ENCODE measurements around the gene AGMAT.

Gene AGMAT, protein sequence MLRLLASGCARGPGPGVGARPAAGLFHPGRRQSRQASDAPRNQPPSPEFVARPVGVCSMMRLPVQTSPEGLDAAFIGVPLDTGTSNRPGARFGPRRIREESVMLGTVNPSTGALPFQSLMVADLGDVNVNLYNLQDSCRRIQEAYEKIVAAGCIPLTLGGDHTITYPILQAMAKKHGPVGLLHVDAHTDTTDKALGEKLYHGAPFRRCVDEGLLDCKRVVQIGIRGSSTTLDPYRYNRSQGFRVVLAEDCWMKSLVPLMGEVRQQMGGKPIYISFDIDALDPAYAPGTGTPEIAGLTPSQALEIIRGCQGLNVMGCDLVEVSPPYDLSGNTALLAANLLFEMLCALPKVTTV

GRCh38 chr1:15584489-15585363 lies at the start of gene AGMAT:
AGMAT (minus strand) TSS chr1:15585051; CDS start chr1:15584967, 84 bp downstream.
- no peak for DNase-seq
- in situ Hi-C loops (cut with MboI; ENCODE audit: low pct_unique_long_range_greater_than_20kb, low sequenced_read_pairs) = no loop called here

GRCh38 chr1:15633756-15634420 lies 49.0 kb upstream of the AGMAT start:
- DNase-seq = no peak
- in situ Hi-C loops (cut with MboI; ENCODE audit: low pct_unique_long_range_greater_than_20kb, low sequenced_read_pairs) = no loop called here

- in situ Hi-C loops (cut with MboI; ENCODE audit: low pct_unique_long_range_greater_than_20kb, low sequenced_read_pairs) = no loop called here
- no peak for DNase-seq
These were observed 43.2 kb upstream of the AGMAT start for GRCh38 chr1:15628003-15628402.

- no peak for DNase-seq
- in situ Hi-C loops (cut with MboI; ENCODE audit: low pct_unique_long_range_greater_than_20kb, low sequenced_read_pairs) = no loop called here
These were observed 42.6 kb upstream of the AGMAT start for GRCh38 chr1:15627343-15627988.

DNA sequence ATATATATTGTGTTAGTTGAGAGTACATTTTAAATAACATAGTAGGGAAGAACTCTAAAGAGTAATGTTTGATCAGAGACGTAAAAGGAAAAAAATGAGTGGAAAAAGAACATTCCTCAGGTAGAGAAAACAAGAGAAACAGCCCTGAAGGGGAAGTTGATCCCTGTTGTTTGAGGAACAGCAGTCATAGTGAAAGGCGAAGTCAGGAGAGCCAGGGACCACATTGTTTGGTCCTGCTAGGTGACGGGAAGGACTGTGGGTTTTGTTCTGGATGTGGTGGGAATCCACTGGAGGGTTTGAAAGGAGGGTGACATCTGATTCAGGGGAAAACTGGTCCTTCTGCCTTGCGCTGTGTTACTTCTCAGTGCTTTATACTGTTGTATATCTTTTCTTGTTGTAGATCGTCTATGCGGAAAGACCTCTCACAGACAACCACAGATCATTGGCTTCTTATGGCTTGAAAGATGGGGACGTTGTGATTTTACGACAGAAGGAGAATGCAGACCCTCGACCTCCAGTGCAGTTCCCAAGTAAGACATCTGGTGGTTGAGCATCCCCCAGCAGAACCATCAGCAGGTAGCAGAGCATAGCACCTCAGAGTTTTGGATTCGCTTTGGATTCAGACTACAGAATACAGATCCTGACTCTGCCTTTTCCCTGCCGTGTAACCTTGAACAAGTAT lies 41.6 kb upstream of the AGMAT start:
- DNase-seq = no peak
- in situ Hi-C loops (cut with MboI; ENCODE audit: low pct_unique_long_range_greater_than_20kb, low sequenced_read_pairs) = no loop called here

DNA sequence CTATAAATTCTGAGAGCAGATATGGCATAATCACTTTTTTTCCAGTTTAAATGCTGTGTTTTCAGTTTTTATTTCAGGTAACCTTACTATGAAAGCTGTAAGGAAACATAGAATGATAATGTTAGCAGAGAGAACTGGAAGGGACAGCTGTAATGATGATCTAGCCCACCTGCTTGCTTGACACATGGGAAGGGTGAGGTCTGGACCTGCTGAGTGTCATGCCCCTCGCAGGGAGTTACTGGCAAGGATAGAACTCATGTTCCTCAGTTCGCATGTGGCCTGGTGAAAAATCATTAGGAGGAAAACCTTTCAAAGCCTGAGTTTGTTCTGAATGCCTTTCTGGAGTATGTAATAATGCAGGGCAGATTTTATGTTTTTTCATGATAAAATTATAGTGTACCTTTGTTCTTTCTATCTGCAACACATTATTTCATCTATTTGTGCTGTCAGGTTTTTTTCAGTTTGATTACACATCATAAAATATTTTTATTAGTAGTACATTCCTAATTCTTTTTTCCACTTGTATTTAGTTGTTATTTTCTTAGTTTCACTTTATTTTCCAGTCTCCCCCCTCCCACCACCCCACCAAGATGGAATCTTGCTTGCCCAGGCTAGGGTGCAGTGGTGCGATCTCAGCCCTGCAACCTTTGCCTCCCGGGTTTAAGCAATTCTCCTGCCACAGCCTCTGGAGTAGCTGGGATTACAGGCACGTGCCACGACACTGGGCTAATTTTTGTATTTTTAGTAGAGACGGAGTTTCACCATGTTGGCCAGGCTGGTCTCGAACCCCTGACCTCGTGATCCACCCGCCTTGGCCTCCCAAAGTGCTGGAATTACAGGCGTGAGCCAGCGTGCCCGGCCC lies 40.4 kb upstream of the AGMAT start:
- DNase-seq = no peak
- in situ Hi-C loops (cut with MboI; ENCODE audit: low pct_unique_long_range_greater_than_20kb, low sequenced_read_pairs) = no loop called here

DNA sequence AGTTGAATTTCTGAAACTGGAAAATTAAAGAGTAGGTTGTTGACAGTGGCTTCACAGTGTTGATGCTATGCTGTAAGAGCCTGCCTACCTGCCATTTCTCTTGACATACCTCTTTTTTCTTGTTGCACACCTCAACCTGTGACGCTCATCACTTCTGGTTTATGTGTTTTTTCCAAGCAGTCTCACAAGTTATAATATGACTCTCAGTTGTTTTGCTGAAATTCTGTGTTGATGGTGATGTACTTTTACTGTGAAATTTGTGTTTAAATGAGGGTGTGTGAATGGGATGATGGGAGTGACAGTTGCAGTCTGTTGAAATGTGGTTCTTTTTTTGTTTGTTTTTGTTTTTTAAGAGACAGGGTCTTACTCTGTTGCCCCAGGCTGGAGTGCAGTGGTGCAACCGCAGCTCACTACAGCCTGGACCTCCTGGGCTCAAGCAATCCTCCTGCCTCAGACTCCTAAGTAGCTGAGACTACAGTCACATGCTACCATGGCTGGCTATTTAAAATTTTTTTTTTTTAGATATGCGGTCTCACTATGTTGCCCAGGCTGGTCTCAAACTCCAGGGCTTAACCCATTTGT lies 39.4 kb upstream of the AGMAT start:
- in situ Hi-C loops (cut with MboI; ENCODE audit: low pct_unique_long_range_greater_than_20kb, low sequenced_read_pairs) = no loop called here

GRCh38 chr1:15623435-15623834 lies 38.6 kb upstream of the AGMAT start:
- no peak for DNase-seq
- in situ Hi-C loops (cut with MboI; ENCODE audit: low pct_unique_long_range_greater_than_20kb, low sequenced_read_pairs) = no loop called here

More for the DNA sequence above, 39.4 kb upstream of the AGMAT start:
- no peak for DNase-seq

DNA sequence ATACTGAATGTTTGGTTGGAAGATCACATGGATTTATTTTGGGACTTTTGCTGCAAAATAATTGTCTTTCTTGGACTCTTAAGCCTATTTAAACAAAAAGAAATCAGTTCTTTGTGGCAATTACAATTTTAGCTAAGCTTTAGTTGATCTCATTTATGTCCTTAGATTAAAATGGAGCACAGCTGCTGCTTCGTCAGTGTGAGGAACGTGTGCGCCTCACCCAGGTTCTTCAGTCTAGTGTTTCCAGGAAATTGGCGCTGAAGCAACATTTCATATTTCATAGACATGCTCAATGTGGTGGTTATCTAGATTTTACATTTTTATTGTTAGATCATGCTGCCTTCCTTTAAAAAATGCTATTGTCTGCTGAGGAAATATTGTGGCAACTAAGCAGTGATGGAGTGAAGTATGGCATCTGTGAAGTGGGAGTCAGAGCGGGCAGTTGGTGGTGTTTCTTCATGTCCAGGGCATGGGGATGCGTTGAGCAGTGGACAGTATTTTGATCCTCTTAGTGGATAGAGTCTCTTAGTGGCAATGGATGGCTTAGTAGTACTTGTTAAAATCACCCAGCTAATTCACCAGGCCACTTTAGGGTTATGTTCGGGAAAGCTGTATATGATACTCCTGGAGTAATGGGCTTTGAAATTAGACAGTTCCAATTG lies 38.0 kb upstream of the AGMAT start:
- no peak for DNase-seq

GRCh38 chr1:15621975-15622374 lies 37.1 kb upstream of the AGMAT start:
- in situ Hi-C loops (cut with MboI; ENCODE audit: low pct_unique_long_range_greater_than_20kb, low sequenced_read_pairs) = no loop called here

More for the DNA sequence above, 38.0 kb upstream of the AGMAT start:
- in situ Hi-C loops (cut with MboI; ENCODE audit: low pct_unique_long_range_greater_than_20kb, low sequenced_read_pairs) = no loop called here

DNA sequence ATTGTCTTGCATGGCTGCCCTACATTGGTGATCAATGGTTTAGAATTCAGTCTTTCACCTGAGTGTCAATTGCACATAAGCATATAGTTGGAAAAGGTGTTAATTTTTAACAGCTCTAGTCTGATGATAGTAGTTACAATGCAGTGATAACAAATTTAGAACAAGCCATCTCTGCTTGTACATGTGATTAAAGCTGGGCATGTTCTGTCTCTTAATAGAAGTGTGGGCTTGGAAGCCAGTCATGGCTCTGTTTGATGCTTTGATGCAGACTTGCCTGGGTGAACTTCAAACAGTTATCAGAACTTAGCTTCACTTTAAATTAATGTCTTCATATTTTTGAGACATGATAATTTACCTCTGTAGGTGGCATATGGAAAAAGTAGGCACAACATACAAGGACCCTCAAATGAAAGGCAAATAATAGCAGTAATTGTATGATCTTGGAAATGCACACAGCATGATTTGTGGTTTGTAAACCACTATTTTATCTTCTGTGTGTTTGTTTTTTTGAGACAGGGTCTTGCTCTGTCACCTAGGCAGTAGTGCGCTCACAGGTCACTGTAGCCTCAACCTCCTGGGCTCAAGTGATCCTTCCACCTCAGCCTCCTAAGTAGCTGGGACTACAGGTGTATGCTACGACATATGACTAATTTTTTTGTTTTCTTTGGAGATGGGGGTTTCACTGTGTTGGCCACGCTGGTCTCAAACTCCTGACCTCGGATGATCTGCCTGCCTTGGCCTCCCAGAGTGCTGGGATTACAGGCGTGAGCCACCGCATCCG lies 36.2 kb upstream of the AGMAT start:
- in situ Hi-C loops (cut with MboI; ENCODE audit: low pct_unique_long_range_greater_than_20kb, low sequenced_read_pairs) = no loop called here
- no peak for DNase-seq

More at GRCh38 chr1:15621975-15622374, 37.1 kb upstream of the AGMAT start:
- no peak for DNase-seq

DNA sequence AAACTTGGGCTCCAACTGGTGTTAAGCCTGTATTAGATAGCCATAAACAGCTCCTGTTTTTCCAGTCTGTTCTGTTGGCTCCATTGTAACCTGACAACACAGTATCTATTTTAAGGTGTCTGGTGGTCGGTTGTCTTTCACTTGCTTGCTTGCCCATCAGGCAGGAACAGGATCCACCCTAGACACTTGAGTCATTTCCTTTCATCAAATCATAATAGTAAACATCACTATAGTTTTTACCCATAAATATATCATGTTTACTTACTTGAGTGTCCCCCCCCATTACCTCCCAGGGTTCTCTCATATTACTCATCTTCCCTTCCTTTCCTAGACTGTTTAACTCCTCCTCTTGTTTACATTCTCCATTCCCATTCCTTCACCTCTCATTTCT lies 35.3 kb upstream of the AGMAT start:
- in situ Hi-C loops (cut with MboI; ENCODE audit: low pct_unique_long_range_greater_than_20kb, low sequenced_read_pairs) = no loop called here
- DNase-seq = no peak

- DNase-seq = peak; percentile 28
- in situ Hi-C loops (cut with MboI; ENCODE audit: low pct_unique_long_range_greater_than_20kb, low sequenced_read_pairs) = no loop called here
These were observed 34.0 kb upstream of the AGMAT start for GRCh38 chr1:15618655-15619525.

DNA sequence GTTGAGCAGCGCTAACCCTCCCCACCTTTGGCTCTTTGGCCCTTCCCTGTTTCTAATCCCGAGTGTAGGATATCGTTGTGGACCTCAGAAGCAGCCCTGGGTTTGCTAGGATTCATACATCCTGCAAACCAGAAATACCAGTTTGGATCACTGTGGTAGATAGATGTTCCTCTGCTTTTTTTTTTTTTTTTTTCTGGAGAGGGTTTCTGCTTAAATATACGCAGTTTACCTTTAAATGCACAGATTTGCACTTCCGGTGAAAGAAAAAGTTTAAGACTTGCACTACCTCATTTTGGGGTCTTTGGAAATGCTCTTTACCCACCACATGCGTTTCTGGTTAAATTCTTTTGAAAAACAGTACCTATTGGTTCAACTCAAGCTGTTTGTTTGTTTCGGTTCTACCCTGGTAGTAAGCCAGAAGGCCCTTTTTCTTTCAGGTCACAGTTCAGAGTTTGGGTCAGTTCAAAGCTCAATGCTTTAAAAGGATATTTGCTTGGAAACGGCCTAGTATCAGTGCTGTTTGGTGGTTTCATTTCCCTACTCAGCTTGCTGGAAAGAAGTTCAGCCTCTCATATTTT lies 33.3 kb upstream of the AGMAT start:
- in situ Hi-C loops (cut with MboI; ENCODE audit: low pct_unique_long_range_greater_than_20kb, low sequenced_read_pairs) = no loop called here
- DNase-seq = peak; percentile 57

All from KBM-7 (cell line).